NCI-H526 treated with DMSO at 0.1 percent for 48 hours (cell line): Measurements from ENCODE around the gene MYLIP.
A peak's percentile ranks its signal among the peaks of the same experiment; 100 is the strongest.

ENCODE experiments used
- DNase-seq: peaks from one replicate; lab custom pipeline; 2025; lab: John Stamatoyannopoulos, UW

Gene MYLIP

GRCh38 chr6:16108419-16108818 is 20.5 kb upstream of the MYLIP start:
- no peak for DNase-seq

- no peak for DNase-seq
Measured at GRCh38 chr6:16108921-16109658, 19.8 kb upstream of the MYLIP start.

- no peak for DNase-seq
Measured at GRCh38 chr6:16109659-16110305, 19.1 kb upstream of the MYLIP start.

- DNase-seq: no peak
Measured at GRCh38 chr6:16118825-16119224, 10.1 kb upstream of the MYLIP start.

DNA sequence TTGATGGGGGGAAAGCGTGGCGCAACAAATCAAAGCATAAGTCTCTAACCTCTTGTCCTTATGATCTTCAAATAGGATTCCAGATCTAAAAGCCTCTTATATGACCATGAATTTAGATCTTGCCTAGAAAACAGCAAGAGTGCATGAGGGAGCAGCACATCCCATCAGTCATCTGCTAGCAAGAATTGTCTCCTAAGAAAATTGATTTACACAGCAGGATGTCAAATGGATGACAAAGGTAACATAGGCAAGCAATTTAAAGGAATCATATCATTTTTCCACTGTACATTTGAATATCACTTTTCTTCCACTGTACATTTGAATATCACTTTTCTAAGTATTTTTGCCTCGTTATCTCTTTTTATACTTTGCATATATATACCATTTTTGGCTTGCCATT is 7.5 kb upstream of the MYLIP start:
- no peak for DNase-seq

- no peak for DNase-seq
Measured at GRCh38 chr6:16122197-16122596, 6.7 kb upstream of the MYLIP start.

- DNase-seq: no peak
Measured at GRCh38 chr6:16124198-16125180, 4.4 kb upstream of the MYLIP start.

GRCh38 chr6:16126056-16126455 is 2.8 kb upstream of the MYLIP start:
- no peak for DNase-seq

DNA sequence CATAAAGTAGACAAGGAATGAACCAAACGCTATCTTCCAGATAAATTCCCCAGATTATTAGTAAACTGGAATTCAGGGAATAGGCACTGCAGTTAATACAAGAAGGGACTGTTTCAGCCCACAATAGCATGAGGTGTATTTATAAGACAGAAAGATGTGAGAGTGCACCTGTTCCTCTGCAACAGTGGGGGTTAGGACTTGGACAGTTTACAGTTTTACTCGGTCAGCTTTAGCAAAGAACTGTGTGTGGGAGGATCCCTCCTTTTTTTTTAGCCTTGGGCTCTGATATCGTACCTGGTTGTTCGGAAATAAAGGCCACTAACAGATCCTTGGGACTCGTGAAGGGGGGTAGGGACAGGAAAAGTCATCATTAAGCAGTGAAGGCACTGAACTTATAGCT is 2.0 kb upstream of the MYLIP start:
- no peak for DNase-seq

GRCh38 chr6:16127471-16127870 is 1.4 kb upstream of the MYLIP start:
- DNase-seq: no peak

- DNase-seq: peak; percentile 24
Measured at GRCh38 chr6:16129623-16130401, 926 bp downstream of the MYLIP start.

GRCh38 chr6:16130437-16130891 is 1.6 kb downstream of the MYLIP start:
- DNase-seq: no peak

DNA sequence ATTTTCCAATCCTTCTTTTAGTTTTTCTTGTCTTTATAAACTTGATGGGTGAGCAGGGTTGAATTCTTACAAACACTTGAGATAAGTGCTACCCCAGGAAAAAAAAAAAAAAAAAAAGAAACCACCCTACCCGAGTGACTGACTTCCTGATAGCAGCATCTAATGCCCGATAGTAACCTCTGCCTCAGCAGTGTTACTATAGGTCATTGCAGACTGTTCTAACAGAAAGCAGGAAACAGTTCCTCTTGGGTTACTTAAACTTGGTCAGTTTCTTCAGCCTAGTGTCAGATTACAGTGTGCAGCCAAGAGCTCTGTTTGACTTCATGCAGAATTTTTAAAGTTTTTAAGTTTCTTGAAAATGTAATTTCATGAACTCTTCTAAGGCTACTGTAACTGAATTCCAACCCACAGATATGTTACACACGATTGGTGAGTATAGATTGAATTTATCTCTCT is 2.1 kb downstream of the MYLIP start:
- DNase-seq: peak; percentile 37

GRCh38 chr6:16132909-16133308 is 4.0 kb downstream of the MYLIP start:
- DNase-seq: no peak

DNA sequence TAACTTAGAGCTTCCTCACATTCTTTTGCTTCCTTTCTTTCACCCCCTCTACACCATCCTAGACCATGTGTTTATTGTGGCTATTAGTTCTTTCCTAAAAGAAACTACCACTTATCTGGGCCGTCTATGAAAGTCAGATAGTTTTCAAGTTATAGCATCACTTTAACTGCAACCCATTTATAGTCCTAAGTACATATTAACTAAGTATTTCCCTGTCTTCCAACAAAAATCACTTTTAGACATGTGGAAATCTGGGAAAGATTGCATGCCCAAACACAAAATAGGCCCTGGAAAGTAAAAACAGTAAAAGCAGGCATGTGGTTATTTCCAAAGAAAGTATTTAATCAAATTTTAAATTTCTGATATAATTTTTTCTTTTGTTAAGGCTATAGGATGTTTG is 5.5 kb downstream of the MYLIP start:
- no peak for DNase-seq

DNA sequence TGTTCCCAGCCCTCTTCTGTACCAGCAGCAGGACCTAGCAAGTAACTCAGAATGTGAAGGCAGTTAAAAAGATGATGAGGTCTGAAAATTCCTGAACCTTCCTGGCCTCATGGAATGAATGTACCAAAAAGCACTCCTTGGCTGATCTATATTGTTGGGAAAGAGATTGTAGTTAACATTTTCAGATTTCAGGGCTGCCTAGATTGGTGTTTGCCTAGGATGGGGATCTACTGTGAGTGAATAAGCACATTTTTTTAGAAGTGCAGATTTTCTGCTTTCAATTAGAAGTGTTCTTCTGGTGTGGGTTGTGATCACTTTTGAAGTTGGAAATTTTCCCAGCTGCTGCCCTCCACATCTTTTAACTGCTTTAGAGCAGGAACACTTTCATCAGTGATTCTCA is 6.2 kb downstream of the MYLIP start:
- DNase-seq: no peak

DNA sequence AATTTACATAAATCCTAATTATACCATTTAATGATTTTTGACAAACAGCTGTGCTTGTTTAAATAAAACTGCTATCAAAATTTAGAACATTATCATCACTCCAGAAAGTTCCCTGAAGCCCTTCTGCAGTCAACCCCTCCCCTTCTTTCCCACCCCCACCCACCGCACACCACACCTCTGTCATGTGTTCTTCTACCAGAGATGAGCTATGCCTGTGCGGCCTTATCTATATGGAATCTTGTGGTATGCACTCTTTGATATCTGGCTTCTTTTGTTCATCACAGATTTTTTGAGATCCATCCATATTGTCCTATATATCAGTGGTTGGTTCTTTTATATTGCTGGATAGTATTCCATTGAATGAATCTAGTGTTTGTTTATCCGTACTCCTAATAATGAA is 7.2 kb downstream of the MYLIP start:
- no peak for DNase-seq

GRCh38 chr6:16136621-16137450 is 8.0 kb downstream of the MYLIP start:
- peak; percentile 16 for DNase-seq

DNA sequence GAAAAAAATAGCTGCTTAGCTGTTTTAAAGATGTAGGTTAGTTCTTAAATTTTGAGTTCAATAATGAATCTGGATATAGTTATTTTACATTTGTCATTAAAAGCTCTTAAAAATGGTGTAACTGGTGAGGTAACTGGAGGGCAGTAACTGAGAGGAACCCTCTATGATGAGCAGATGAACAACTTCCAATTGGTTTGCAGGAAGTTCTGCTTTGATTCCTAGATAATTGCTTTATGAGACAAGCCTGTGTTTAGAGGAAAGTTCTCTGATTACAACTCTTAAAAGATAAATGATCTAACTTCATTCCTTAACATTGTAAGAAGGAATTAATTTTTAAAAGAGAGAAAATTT is 8.5 kb downstream of the MYLIP start:
- DNase-seq: no peak

DNA sequence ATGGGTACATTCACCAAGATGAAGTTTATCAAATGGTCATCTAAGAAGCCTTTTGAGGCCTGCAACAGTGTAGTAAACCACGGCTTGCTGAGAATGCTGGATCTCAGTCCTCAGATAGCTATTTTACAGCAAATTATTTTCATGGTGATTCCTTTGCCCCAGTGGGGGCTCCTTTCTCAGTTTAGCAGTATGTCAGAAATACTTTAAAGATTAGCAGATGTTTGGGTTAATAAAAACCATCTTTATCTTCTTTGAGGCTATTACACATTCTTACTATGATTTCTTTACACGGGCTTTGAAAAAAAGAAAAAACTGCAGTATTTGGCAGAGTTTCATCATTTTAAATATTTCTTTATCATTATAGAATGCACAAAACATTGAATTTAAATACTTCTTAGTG is 10.7 kb downstream of the MYLIP start:
- DNase-seq: no peak

GRCh38 chr6:16140607-16141006 is 11.7 kb downstream of the MYLIP start:
- DNase-seq: no peak
